NK-92 (cell line): ENCODE measurements around the gene CLDN10.
"Not testable (repeated sequence)": the region's sequence is repeated elsewhere in the genome, so short reads cannot be mapped to it uniquely, and the experiment has no call there.

ENCODE experiments used
- DNase-seq: peaks from one replicate; lab custom pipeline; 2025; ENCODE audit not compliant: unreplicated experiment; lab: John Stamatoyannopoulos, UW

CLDN10 gene

GRCh38 chr13:95552539-95553441 lies at the start of gene CLDN10:
Gene CLDN10 (plus strand): TSS chr13:95552720. CDS start chr13:95552754, 34 bp downstream.
- no peak for DNase-seq

DNA sequence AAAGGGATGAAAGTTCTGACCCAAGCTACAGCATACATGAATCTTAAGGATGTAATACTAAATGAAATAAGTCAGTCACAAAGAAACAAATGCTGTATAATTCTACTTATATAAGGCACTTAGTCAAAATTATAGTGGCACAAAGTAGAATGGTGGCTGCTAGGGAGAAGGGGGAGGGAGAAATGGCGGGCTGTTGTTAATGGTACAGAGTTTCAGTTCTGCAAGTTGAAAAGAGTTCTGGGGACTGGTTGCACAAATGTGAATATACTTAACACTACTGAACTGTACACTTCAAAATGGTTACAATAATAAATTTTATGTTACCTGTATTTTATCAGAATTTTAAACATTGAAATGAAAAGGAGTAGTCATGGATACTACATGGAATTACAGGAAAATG lies 48.9 kb upstream of the CLDN10 start:
- DNase-seq, result no peak

DNA sequence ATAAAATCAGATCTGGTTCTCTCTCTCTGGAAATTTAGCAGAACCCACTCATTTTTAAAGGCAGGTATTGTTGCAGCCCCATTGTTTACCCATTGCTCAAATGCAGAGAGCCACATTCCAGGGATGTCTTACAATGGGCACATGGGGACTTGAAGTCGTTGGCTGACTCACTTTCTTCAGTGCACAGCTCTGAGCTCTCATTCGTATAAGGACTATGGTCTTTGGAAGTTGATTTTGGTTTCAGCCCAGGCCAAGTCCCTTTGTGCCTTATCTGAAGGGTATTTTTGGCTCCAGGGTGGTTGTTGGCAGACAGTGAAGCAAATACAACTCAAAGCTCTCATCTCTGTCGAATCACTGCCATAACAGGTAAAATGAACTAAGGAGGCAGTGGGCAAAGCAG lies 47.3 kb upstream of the CLDN10 start:
- DNase-seq, result no peak

GRCh38 chr13:95505986-95506385 lies 46.5 kb upstream of the CLDN10 start:
- no peak for DNase-seq

GRCh38 chr13:95507991-95508390 lies 44.5 kb upstream of the CLDN10 start:
- no peak for DNase-seq

GRCh38 chr13:95508996-95509395 lies 43.5 kb upstream of the CLDN10 start:
- DNase-seq, result no peak

GRCh38 chr13:95509521-95510310 lies 42.8 kb upstream of the CLDN10 start:
- DNase-seq, result no peak

DNA sequence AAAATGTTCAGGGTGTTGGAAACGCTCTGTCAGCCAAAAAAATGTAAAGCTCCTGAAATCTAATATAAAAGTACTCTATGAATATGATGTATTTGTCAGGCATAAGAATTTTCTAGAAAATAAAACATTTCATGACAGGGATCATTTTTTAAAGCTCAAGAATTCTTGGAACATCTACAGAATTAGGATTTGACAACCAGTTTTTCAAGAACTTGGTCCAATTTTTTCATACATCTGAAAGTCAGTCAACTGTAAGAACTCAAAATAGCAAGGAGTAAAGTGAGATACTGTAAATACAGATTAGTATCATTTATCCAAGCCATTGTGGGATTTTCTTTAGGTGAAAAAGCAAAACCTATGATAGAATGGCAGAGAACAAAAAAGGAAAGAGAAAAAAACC lies 41.6 kb upstream of the CLDN10 start:
- no peak for DNase-seq

DNA sequence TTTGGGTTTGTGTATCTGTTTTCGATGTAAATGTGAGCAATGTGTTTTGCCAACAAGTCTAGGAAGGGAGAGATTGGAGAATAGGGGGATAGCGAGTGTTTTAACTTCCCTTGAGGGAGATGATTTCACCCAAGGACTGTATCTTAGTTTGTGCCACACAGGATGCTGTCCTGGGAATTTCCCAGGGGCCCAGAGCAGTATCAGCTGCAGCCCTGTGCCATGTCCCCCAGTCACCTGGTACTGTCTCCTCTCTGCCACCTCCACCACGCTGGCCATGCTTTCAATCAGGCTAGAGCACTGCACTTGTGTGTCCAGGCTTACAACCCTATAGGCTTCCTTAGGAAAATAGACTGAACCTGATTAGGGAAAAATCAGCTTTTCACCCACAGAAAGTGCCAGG lies 40.1 kb upstream of the CLDN10 start:
- DNase-seq, result no peak

DNA sequence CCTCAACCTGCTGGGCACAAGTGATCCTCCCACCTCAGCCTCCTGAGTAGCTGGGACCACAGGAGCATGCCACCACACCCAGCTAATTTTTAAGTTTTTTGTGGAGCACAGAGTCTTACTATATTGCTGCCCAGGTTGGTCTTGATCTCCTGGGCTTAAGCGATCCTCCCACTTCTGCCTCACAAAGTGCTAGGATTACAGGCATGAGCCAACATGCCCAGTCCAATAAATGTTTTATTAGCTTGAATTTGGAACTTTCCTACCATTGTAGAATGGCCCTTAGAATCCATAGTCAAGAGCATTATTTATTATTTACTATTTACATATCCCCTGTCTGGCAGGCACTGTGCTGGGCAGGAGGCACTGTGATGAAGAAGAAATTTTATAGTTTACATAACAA lies 39.6 kb upstream of the CLDN10 start:
- DNase-seq, result no peak

GRCh38 chr13:95515606-95516005 lies 36.9 kb upstream of the CLDN10 start:
- not testable (repeated sequence) for DNase-seq

DNA sequence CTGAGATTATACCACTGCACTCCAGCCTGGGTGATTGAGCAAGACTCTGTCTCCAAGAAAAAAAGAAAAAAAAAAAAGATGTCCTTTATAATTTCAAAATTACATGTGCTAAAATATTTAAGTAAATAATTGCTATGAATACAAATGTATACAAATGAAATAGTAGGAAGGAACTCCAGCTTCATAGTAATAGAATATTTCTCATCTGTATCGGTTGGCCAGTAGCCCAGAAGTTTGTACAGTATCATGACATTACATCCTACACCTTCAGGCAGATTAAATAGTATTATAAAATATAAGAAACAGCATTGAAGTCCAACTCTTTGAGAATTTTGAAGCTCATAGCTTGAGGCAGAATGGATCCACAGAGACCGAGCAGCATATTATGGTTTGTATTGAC lies 36.5 kb upstream of the CLDN10 start:
- DNase-seq, result no peak

GRCh38 chr13:95516492-95516891 lies 36.0 kb upstream of the CLDN10 start:
- no peak for DNase-seq

DNA sequence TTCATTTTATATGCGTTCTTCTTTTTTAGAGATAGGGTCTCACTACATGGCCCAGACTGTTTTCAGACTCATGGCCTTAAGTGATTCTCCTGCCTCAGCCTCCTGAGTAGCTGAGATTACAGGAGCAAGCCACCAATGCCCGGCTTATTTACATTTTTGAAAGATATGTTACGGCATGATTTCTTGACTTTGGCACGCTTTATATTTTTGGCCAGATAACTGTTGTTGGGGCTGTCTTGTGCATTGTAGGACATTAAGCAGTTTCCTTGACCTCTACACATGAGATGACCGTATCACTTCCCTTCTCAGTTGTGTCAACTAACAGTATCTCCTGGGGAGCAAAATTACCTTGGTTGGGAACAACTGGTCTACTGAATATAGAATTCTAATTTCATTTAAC lies 28.9 kb upstream of the CLDN10 start:
- DNase-seq, result no peak

- DNase-seq, result no peak
These were observed 28.1 kb upstream of the CLDN10 start for GRCh38 chr13:95524264-95524901.

- DNase-seq, result no peak
These were observed 24.6 kb upstream of the CLDN10 start for GRCh38 chr13:95527955-95528354.

DNA sequence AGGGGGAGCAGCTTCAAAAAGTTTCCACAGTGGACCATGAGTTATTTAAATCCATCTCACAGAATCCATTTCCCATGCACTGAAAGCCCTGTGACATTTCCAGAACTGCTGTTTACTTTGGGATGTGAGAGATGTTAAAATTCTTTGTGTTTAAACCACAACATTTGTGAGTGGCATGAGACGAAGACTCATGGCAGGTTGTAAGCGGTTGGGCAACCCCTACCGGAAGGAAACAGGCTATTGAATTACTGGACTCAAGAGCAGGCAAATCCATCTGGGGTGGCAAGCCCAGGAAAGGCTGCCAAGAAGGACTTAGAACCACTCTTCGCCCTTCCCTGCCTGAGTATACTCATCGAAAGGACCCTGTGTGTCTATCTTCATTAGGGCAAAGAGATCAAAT lies 22.3 kb upstream of the CLDN10 start:
- DNase-seq, result no peak

GRCh38 chr13:95533545-95534160 lies 18.9 kb upstream of the CLDN10 start:
- no peak for DNase-seq

DNA sequence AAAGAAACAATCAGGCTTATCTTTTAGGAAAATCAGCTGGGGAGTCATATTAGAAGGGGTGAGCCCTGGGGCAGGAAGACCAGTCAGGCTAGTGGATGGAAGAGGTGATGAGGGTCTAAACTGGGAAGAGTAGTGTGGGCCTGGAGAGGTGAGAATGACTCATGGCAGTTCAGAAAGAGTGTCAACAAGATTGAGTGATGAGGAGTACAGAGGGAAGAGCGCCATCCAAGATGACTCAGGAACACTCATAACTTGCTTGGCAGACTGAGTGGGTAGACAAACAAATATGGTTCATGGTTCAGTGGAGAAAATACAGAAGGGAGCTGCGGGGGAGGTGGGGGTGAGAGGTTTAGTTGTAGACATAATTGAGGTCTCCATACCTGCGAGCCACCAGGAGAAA lies 17.3 kb upstream of the CLDN10 start:
- DNase-seq, result no peak

DNA sequence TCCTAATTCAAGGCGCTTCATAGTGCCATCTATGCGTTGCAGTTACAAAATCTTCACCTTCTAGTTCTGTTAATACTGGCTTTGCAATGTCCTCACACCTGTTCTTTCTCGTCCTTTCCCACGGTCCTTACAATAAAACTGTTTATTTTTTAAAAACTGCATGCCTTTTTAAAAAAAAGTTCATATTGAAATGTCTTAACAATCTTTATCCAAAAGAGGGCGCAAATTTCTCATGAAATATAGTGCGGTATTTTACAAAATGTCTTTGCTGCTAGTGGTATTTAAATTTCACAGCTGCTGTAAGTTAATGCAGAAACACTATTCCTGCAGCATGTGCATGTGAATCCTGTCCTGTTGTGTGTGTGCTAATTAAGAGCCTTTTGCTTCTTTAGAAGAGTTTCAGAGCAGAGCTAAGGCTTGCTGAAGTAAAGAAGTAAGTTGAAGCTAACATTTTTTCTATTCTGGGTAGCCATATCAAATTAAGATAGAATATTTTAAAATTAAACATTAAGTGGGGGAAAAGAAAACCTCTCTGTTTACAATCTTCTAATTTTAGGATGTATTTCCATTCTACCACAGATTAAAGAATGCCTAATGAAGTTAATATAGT lies 15.8 kb upstream of the CLDN10 start:
- DNase-seq, result no peak

- DNase-seq, result no peak
These were observed 11.6 kb upstream of the CLDN10 start for GRCh38 chr13:95540888-95541287.
